PFSK-1 (cell line): ENCODE results near the gene TENT4B.

Experiments
- FOXP2 ChIP-seq: optimal IDR thresholded peaks from 2 replicates; pipeline ENCODE3; 2011; ENCODE audit warnings: borderline replicate concordance, control low read depth, inconsistent platforms; ENCODE audit not compliant: insufficient read depth; ENCODE audit errors: extremely low read length, extremely low read depth
- POLR2AphosphoS5 ChIP-seq: IDR thresholded peaks from 2 replicates; pipeline ENCODE4 v1.6.1; 2012; ENCODE audit warnings: low read depth, mild to moderate bottlenecking, control low read depth, low read length, moderate library complexity
- SIN3A ChIP-seq: IDR thresholded peaks from 2 replicates; pipeline ENCODE4 v1.6.1; 2012; ENCODE audit warnings: mild to moderate bottlenecking, low read length, moderate library complexity, borderline replicate concordance; ENCODE audit not compliant: insufficient read depth
- TAF1 ChIP-seq: IDR thresholded peaks from 2 replicates; pipeline ENCODE4 v1.6.1; 2012; ENCODE audit warnings: low read length, control low read depth, borderline replicate concordance; ENCODE audit not compliant: insufficient read depth
- TF ChIP-seq, protein P1 (sequence below), 2 experiments: IDR thresholded peaks; 2 replicates each; pipeline versions ENCODE4 v1.6.1 to v1.8.0; 2011 to 2012; ENCODE audit warnings: low read depth in 2 of 2, low read length in 2 of 2, control low read depth in 1 of 2, inconsistent platforms in 1 of 2, mild to moderate bottlenecking in 1 of 2, moderate library complexity in 1 of 2; ENCODE audit not compliant: insufficient read depth in 1 of 2

The TENT4B gene

DNA sequence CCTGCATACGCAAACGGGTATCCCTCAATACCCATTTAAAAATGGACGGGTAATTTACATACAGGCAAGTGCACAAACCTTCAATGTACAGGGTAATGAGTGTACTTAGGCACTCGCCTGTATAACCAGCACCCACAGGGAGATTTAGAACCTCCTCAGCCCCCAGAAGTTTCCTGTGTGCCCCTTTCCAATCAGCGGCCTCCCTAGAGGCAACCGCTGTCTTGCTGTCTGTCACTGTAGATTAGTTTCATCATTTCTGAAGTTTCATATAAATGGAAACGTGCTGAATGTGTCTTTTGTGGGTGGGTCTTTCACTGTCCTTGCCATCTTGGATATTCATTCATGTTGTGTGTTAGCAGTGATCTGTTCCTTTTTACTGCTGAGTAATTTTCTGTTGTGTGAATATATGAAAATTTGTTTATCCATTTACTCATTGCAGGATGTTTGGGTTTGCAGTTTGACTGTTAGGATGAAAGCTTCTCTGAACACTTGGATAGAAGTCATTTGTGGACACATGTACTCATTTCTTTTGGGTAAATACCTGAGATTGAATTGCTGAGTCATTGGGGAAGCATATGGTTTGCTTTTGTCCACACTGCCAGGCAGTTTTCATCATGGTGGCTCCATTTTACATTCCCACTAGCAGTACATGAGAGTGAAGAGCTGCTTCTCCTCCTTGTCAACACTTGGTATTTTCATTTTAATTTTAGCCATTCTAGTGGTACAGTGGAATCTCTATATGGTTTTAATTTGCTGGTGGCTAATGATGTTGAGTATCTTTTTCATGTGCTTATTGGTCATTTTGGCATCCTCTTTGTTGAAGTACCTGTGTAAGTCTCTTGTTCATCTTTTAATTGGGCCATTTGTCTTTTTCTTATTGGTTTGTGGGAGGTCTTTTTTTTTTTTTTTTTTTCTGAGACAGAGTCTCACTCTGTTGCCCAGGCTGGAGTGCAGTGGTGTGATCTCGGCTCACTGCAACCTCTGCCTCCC, 111.1 kb downstream of the TENT4B start:
- TF ChIP-seq FOXP2 (no peak), SIN3A (no peak), POLR2AphosphoS5 (no peak), TAF1 (no peak)
- TF ChIP-seq, protein P1, sequence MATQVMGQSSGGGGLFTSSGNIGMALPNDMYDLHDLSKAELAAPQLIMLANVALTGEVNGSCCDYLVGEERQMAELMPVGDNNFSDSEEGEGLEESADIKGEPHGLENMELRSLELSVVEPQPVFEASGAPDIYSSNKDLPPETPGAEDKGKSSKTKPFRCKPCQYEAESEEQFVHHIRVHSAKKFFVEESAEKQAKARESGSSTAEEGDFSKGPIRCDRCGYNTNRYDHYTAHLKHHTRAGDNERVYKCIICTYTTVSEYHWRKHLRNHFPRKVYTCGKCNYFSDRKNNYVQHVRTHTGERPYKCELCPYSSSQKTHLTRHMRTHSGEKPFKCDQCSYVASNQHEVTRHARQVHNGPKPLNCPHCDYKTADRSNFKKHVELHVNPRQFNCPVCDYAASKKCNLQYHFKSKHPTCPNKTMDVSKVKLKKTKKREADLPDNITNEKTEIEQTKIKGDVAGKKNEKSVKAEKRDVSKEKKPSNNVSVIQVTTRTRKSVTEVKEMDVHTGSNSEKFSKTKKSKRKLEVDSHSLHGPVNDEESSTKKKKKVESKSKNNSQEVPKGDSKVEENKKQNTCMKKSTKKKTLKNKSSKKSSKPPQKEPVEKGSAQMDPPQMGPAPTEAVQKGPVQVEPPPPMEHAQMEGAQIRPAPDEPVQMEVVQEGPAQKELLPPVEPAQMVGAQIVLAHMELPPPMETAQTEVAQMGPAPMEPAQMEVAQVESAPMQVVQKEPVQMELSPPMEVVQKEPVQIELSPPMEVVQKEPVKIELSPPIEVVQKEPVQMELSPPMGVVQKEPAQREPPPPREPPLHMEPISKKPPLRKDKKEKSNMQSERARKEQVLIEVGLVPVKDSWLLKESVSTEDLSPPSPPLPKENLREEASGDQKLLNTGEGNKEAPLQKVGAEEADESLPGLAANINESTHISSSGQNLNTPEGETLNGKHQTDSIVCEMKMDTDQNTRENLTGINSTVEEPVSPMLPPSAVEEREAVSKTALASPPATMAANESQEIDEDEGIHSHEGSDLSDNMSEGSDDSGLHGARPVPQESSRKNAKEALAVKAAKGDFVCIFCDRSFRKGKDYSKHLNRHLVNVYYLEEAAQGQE (IDR thresholded peaks at IDR 0.05; ENCODE audit: insufficient read depth in 1 of 2, low read depth in 2 of 2, low read length in 2 of 2), result no peak

DNA sequence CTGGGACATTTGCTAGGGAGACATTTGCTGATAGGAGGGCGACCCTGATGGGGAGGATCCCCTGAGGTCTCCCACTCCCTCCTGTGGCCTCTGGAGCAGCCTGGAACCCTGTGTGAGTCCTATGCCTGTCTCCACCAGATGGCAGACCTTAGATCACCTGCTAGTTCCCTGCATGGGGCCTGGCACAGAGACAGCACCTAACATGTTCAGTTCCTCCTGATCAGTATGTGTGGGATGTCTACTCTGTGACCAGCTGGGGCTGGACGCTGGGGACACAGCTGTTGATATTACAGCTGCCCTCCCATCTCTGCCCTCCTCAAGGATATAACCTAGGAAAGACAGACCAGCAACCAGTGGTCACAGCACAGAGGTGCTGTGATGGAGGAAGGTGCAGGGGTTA, 112.2 kb downstream of the TENT4B start:
- TF ChIP-seq FOXP2, result no peak
- TF ChIP-seq, protein P1 (IDR thresholded peaks at IDR 0.05; ENCODE audit: insufficient read depth in 1 of 2, low read depth in 2 of 2, low read length in 2 of 2), result no peak
- TF ChIP-seq TAF1, result no peak
- TF ChIP-seq SIN3A, result no peak
- no peak for TF ChIP-seq POLR2AphosphoS5

DNA sequence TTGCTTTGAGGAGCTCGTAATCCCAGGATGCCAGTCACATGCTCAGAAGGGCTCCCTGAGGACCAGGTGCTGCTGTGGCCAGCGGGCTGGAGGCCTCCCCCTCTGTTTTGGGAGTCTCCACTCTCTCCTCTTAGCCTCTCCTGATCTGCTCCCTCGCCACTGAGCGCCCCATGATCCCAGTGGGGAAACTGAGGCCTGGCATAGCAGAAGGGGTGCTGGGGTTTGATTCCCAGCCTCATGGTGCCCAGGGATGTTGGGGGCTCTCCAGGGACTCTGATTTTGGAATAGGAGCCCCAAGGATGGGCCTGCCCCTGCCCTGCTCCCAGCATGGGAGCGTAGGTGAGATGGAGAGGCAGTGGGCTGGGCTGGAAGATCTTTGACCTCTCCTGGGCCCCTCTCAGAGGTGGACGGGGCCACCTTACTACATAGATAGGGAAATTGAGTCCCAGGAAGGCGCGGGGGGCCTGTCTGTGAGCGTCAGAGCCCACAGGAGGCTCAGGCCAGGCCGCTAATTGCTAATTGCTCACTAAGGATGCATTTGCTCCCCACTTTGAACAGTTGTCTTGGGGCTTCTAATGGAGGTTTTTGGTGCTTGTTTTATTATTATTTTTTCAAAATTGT, 112.7 kb downstream of the TENT4B start:
- TF ChIP-seq, protein P1 (IDR thresholded peaks at IDR 0.05; ENCODE audit: insufficient read depth in 1 of 2, low read depth in 2 of 2, low read length in 2 of 2), result no peak
- TF ChIP-seq POLR2AphosphoS5 (no peak), FOXP2 (no peak), TAF1 (no peak), SIN3A (no peak)

GRCh38 chr16:50266337-50267091, 113.4 kb downstream of the TENT4B start, which contains the start of gene ADCY7:
TSS of gene ADCY7 (plus strand) at chr16:50266551. CDS start at chr16:50288180, 21,629 bp downstream.
- TF ChIP-seq POLR2AphosphoS5 (peak; percentile 31; the same call in 1 of the 2 replicates), TAF1 (no peak)

- no peak for TF ChIP-seq TAF1
- TF ChIP-seq, protein P1 (IDR thresholded peaks at IDR 0.05; ENCODE audit: insufficient read depth in 1 of 2, low read depth in 2 of 2, low read length in 2 of 2), result no peak
- TF ChIP-seq POLR2AphosphoS5, result no peak
- no peak for TF ChIP-seq FOXP2
- TF ChIP-seq SIN3A, result no peak
These were observed 114.1 kb downstream of the TENT4B start for GRCh38 chr16:50267151-50267631.
